ENCODE data around the gene APAF1.

Gene APAF1

DNA sequence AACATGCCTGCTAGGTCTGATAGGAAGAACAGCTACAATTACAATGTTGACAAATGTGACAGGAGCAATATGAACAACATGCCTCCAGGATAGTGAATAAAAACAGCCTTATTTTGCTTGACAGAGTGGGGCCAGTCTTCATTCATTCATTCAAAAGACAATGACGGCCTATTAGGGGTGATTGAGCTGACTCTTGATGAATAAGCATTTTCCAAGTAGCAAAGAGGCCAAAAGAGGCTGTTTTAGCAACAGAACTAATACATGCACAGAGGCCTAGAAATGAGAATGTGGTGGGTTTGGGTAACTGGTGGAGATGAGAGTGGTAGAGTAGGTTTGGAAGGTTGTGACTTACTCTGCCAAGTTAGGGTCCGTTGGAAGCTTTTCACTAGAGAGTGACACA lies 138.3 kb downstream of the APAF1 start:
- Histone ChIP-seq H2AFZ (ENCODE audit: low read depth, low read length) (no peak overlapping the region), H2BK15ac (ENCODE audit: low read depth, poor library complexity, severe bottlenecking) (no peak overlapping the region), H3K4me2 (ENCODE audit: low read length, poor library complexity, severe bottlenecking) (no peak overlapping the region), H2AK5ac (ENCODE audit: low read length, severe bottlenecking) (no peak overlapping the region), H3K36me3 (ENCODE audit: control insufficient read depth in 1 of 2, insufficient read depth in 2 of 2, low read depth in 1 of 2, low read length in 2 of 2) (no peaks in the 10 kb centered on the region), H3K9me3 (ENCODE audit: control insufficient read depth, low read length) (no peaks in the 10 kb centered on the region), H3K4ac (ENCODE audit: low read depth in 1 of 2, low read length in 2 of 2) (no peak overlapping the region), H4K91ac (ENCODE audit: low read length) (no peak overlapping the region), H3K4me1 (ENCODE audit: control insufficient read depth, insufficient read depth, low read depth, low read length) (no peaks in the 10 kb centered on the region), H3K18ac (ENCODE audit: low read depth in 1 of 2, low read length in 2 of 2) (no peak overlapping the region), H3K79me1 (replicated peaks; ENCODE audit: low read length, poor library complexity, severe bottlenecking) (no peaks in the 10 kb centered on the region), H3K14ac (ENCODE audit: low read length in 2 of 2) (no peak overlapping the region), H2BK120ac (ENCODE audit: low read depth, low read length) (no peak overlapping the region), H2BK5ac (ENCODE audit: low read depth, low read length, poor library complexity, severe bottlenecking) (no peak overlapping the region), H2BK12ac (ENCODE audit: low read length in 2 of 2) (no peak overlapping the region), H3K9ac (ENCODE audit: low read length) (no peak overlapping the region), H3K23ac (ENCODE audit: low read length in 2 of 2) (no peak overlapping the region), H3K4me3 (ENCODE audit: insufficient read depth in 1 of 2, low read depth in 1 of 2, low read length in 2 of 2) (no peak overlapping the region), H3K27ac (ENCODE audit: low read length, poor library complexity, severe bottlenecking) (no peak overlapping the region), H3K27me3 (ENCODE audit: control insufficient read depth in 1 of 2, insufficient read depth in 1 of 2, low read length in 2 of 2) (no peaks in the 10 kb centered on the region), H4K8ac (ENCODE audit: low read length) (no peak overlapping the region)
- DNase-seq = no peak
- WGBS = 84% methylated on average over 2 of the region's 2 CpGs

Small RNAs within 50 kb of the gene (small RNA-seq; reads per million reads assigned to genes)
- 4.3 reads per million, percentile 45 among the genes with 10 or more reads in this experiment for gene SNORA53 (ENCODE audit: low read depth)

All from mesenchymal stem cell (in vitro differentiated cells and primary cell).